WTC11 (cell line): ENCODE results near the gene ACAA1. TPM values are rescaled to one million over a fixed set of nuclear protein-coding genes. Genes with fewer than 3 reads are reported as not detected.
A peak's percentile ranks its signal among the peaks of the same experiment; 100 is the strongest.
"Not testable (repeated sequence)": the region's sequence is repeated elsewhere in the genome, so short reads cannot be mapped to it uniquely, and the experiment has no call there.

Experiments
- ATAC-seq: fragments of 200-7000 bp; cut with Tn5 transposase; 2 replicates; pipeline ENCODE4 v1.10.0; 2021; ENCODE audit warnings: mild to moderate bottlenecking, moderate library complexity
- CTCF ChIA-PET: fragments of 300-600 bp; sonication (Branson Sonifier 250); formaldehyde crosslinking; loops from one replicate; lab custom pipeline; 2021; ENCODE audit warnings: antibody characterized with exemption; lab: Charles Lee
- POLR2A ChIA-PET: fragments of 350-600 bp; sonication (Branson Sonifier 250); formaldehyde crosslinking; loops from one replicate; lab custom pipeline; 2021; ENCODE audit warnings: antibody characterized with exemption; lab: Charles Lee
- DNase-seq: peaks from one replicate; pipeline ENCODE4 v3.0.0; 2021; ENCODE audit warnings: low spot score
- H3K27ac Mint-ChIP-seq: 2 replicates; pipeline ENCODE4 v1.8.0; 2021; ENCODE audit warnings: mixed read lengths
- H3K27me3 Mint-ChIP-seq: 2 replicates; pipeline ENCODE4 v1.8.0; 2021; ENCODE audit warnings: low read depth, mild to moderate bottlenecking, moderate library complexity, mixed read lengths
- H3K36me3 Mint-ChIP-seq: 2 replicates; pipeline ENCODE4 v1.8.0; 2021; ENCODE audit warnings: mixed read lengths
- H3K4me1 Mint-ChIP-seq: 2 replicates; pipeline ENCODE4 v1.8.0; 2022; ENCODE audit warnings: mixed read lengths
- H3K4me3 Mint-ChIP-seq: 2 replicates; pipeline ENCODE4 v1.8.0; 2021; ENCODE audit warnings: mild to moderate bottlenecking, moderate library complexity, mixed read lengths
- H3K9me3 Mint-ChIP-seq: 2 replicates; pipeline ENCODE4 v1.8.0; 2021; ENCODE audit warnings: mixed read lengths
- ESRRA ChIP-seq: sonication (generic); formaldehyde crosslinking; IDR thresholded peaks from 2 replicates; pipeline ENCODE4 v1.8.1; 2022; ENCODE audit warnings: mild to moderate bottlenecking, missing genetic modification reagents, borderline replicate concordance
- GRHL2 ChIP-seq: fragments of 250-450 bp; sonication (Bioruptor Pico); IDR thresholded peaks from 2 replicates; pipeline ENCODE4 v1.8.0; 2022; ENCODE audit warnings: mild to moderate bottlenecking, moderate library complexity; ENCODE audit not compliant: insufficient replicate concordance, severe bottlenecking
- GTF2I ChIP-seq: fragments of 250-450 bp; sonication (Bioruptor Pico); conservative IDR thresholded peaks from 2 replicates; pipeline ENCODE4 v1.4.0; 2021; ENCODE audit warnings: mild to moderate bottlenecking
- HMGA2 ChIP-seq: fragments of 250-450 bp; sonication (Bioruptor Pico); IDR thresholded peaks from 2 replicates; pipeline ENCODE4 v1.4.0; 2021; ENCODE audit warnings: mild to moderate bottlenecking, moderate library complexity
- RELA ChIP-seq: sonication (generic); formaldehyde crosslinking; IDR thresholded peaks from 2 replicates; pipeline ENCODE4 v1.8.1; 2022; ENCODE audit warnings: missing genetic modification reagents, mild to moderate bottlenecking, borderline replicate concordance
- ZNF416 ChIP-seq: fragments of 250-450 bp; sonication (Bioruptor Pico); IDR thresholded peaks from 2 replicates; pipeline ENCODE4 v1.9.0; 2021; ENCODE audit warnings: mild to moderate bottlenecking, inconsistent platforms
- total RNA-seq: library from RNA; stranded (reverse); gene quantifications from 3 replicates; pipeline ENCODE4 v1.2.3, GENCODE V29; 2021
- TF ChIP-seq, protein P1 (sequence below): fragments of 250-450 bp; sonication (Bioruptor Pico); IDR thresholded peaks from 2 replicates; pipeline ENCODE4 v1.9.0; 2021; ENCODE audit warnings: mild to moderate bottlenecking
- TF ChIP-seq, protein P2 (sequence below): sonication (generic); formaldehyde crosslinking; IDR thresholded peaks from 2 replicates; pipeline ENCODE4 v1.8.1; 2023; ENCODE audit warnings: mild to moderate bottlenecking, missing genetic modification reagents, borderline replicate concordance
- TF ChIP-seq, protein P3 (sequence below): sonication (generic); formaldehyde crosslinking; IDR thresholded peaks from 2 replicates; pipeline ENCODE4 v1.8.1; 2023; ENCODE audit warnings: mild to moderate bottlenecking, moderate library complexity, missing genetic modification reagents
- TF ChIP-seq, protein P4 (sequence below): sonication (generic); formaldehyde crosslinking; IDR thresholded peaks from 2 replicates; pipeline ENCODE4 v1.8.1; 2023; ENCODE audit warnings: mild to moderate bottlenecking, missing genetic modification reagents
- TF ChIP-seq, protein P5 (sequence below): sonication (generic); formaldehyde crosslinking; IDR thresholded peaks from 2 replicates; pipeline ENCODE4 v1.8.1; 2022; ENCODE audit warnings: low read depth, mild to moderate bottlenecking, moderate library complexity, missing genetic modification reagents, borderline replicate concordance
- TF ChIP-seq, protein P6 (sequence below): sonication (generic); formaldehyde crosslinking; IDR thresholded peaks from 2 replicates; pipeline ENCODE4 v1.8.0; 2023; ENCODE audit warnings: mild to moderate bottlenecking, missing genetic modification reagents
- TF ChIP-seq, protein P7 (sequence below): fragments of 200-600 bp; IDR thresholded peaks from 2 replicates; pipeline ENCODE4 v1.8.0; 2022; ENCODE audit warnings: antibody characterized with exemption

The ACAA1 gene
- total RNA-seq, 1 experiment from 2014 or later: 46.5 TPM

GRCh38 chr3:38163117-38163840 lies 26.4 kb upstream of the ACAA1 start:
- DNase-seq: no peak

GRCh38 chr3:38160704-38161103 lies 23.8 kb upstream of the ACAA1 start:
- H3K27ac Mint-ChIP-seq, DNase-seq, ATAC-seq, H3K9me3 Mint-ChIP-seq, H3K4me3 Mint-ChIP-seq, POLR2A ChIA-PET, H3K27me3 Mint-ChIP-seq, CTCF ChIA-PET, H3K36me3 Mint-ChIP-seq, H3K4me1 Mint-ChIP-seq: not testable (repeated sequence)

More at GRCh38 chr3:38163117-38163840, 26.4 kb upstream of the ACAA1 start:
- H3K4me3 Mint-ChIP-seq: 0 out of 2 replicates have a peak overlapping the region, but pooled peaks have one; percentile 92
- ATAC-seq: no peak
- ChIA-PET POLR2A (interaction anchor here (1.0 kb wide), 1 partner anchor 26 kb away, joined by 4 read pairs; the partner anchor contains the start of gene ACAA1), CTCF (interaction anchor here (1.1 to 3.6 kb wide), 4 partner anchors 10 to 183 kb away, joined by 4 to 24 read pairs (median 6); partner anchors contain the start of genes ACAA1, MYD88 and XYLB)
- no peaks in the 10 kb centered on the region for H3K9me3 Mint-ChIP-seq
- peaks cover 23% of the 10 kb centered on the region for H3K4me1 Mint-ChIP-seq
- H3K36me3 Mint-ChIP-seq: peaks cover 3% of the 10 kb centered on the region; the same call in 1 of the 2 replicates
- no peaks in the 10 kb centered on the region for H3K27me3 Mint-ChIP-seq
- no peak for TF ChIP-seq RELA (CRISPR knock-in tag)
- TF ChIP-seq, protein P1, sequence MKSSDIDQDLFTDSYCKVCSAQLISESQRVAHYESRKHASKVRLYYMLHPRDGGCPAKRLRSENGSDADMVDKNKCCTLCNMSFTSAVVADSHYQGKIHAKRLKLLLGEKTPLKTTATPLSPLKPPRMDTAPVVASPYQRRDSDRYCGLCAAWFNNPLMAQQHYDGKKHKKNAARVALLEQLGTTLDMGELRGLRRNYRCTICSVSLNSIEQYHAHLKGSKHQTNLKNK (CRISPR knock-in tag): no peak
- TF ChIP-seq, protein P2, sequence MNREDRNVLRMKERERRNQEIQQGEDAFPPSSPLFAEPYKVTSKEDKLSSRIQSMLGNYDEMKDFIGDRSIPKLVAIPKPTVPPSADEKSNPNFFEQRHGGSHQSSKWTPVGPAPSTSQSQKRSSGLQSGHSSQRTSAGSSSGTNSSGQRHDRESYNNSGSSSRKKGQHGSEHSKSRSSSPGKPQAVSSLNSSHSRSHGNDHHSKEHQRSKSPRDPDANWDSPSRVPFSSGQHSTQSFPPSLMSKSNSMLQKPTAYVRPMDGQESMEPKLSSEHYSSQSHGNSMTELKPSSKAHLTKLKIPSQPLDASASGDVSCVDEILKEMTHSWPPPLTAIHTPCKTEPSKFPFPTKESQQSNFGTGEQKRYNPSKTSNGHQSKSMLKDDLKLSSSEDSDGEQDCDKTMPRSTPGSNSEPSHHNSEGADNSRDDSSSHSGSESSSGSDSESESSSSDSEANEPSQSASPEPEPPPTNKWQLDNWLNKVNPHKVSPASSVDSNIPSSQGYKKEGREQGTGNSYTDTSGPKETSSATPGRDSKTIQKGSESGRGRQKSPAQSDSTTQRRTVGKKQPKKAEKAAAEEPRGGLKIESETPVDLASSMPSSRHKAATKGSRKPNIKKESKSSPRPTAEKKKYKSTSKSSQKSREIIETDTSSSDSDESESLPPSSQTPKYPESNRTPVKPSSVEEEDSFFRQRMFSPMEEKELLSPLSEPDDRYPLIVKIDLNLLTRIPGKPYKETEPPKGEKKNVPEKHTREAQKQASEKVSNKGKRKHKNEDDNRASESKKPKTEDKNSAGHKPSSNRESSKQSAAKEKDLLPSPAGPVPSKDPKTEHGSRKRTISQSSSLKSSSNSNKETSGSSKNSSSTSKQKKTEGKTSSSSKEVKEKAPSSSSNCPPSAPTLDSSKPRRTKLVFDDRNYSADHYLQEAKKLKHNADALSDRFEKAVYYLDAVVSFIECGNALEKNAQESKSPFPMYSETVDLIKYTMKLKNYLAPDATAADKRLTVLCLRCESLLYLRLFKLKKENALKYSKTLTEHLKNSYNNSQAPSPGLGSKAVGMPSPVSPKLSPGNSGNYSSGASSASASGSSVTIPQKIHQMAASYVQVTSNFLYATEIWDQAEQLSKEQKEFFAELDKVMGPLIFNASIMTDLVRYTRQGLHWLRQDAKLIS (CRISPR knock-in tag): no peak
- TF ChIP-seq ZNF416 (CRISPR knock-in tag): no peak
- TF ChIP-seq ESRRA (CRISPR knock-in tag): no peak
- TF ChIP-seq, protein P3, sequence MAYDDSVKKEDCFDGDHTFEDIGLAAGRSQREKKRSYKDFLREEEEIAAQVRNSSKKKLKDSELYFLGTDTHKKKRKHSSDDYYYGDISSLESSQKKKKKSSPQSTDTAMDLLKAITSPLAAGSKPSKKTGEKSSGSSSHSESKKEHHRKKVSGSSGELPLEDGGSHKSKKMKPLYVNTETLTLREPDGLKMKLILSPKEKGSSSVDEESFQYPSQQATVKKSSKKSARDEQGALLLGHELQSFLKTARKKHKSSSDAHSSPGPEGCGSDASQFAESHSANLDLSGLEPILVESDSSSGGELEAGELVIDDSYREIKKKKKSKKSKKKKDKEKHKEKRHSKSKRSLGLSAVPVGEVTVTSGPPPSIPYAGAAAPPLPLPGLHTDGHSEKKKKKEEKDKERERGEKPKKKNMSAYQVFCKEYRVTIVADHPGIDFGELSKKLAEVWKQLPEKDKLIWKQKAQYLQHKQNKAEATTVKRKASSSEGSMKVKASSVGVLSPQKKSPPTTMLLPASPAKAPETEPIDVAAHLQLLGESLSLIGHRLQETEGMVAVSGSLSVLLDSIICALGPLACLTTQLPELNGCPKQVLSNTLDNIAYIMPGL (CRISPR knock-in tag): no peak
- TF ChIP-seq, protein P4, sequence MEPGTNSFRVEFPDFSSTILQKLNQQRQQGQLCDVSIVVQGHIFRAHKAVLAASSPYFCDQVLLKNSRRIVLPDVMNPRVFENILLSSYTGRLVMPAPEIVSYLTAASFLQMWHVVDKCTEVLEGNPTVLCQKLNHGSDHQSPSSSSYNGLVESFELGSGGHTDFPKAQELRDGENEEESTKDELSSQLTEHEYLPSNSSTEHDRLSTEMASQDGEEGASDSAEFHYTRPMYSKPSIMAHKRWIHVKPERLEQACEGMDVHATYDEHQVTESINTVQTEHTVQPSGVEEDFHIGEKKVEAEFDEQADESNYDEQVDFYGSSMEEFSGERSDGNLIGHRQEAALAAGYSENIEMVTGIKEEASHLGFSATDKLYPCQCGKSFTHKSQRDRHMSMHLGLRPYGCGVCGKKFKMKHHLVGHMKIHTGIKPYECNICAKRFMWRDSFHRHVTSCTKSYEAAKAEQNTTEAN (CRISPR knock-in tag): no peak
- TF ChIP-seq HMGA2 (CRISPR knock-in tag): no peak
- TF ChIP-seq, protein P5, sequence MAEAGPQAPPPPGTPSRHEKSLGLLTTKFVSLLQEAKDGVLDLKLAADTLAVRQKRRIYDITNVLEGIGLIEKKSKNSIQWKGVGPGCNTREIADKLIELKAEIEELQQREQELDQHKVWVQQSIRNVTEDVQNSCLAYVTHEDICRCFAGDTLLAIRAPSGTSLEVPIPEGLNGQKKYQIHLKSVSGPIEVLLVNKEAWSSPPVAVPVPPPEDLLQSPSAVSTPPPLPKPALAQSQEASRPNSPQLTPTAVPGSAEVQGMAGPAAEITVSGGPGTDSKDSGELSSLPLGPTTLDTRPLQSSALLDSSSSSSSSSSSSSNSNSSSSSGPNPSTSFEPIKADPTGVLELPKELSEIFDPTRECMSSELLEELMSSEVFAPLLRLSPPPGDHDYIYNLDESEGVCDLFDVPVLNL (CRISPR knock-in tag): no peak
- H3K27ac Mint-ChIP-seq: no peak overlapping the region

DNA sequence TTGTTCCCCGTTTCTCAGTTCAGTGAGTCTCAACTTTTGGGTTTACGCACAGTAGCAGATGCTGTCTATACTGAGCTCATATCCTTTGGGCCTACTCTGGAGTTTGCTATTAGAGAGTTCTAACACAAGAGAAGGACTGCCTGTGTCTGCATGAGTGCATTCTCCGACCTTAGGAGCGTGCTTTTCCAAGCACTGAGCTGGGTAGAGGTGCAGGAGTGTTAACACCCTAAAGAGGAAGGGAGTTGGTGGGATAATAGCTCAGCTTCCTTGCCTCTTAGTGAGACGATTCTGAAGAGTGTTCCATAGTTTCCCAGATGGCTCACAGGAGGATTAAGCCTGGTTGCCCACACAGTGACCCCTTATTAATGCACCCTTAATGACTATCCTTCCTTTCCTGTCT lies 21.5 kb upstream of the ACAA1 start:
- Mint-ChIP-seq H3K4me3 (no peak overlapping the region), H3K4me1 (no peaks in the 10 kb centered on the region), H3K27me3 (no peaks in the 10 kb centered on the region; the same call in 1 of the 2 replicates), H3K36me3 (no peaks in the 10 kb centered on the region), H3K27ac (no peak overlapping the region), H3K9me3 (no peaks in the 10 kb centered on the region)
- ChIA-PET POLR2A (interaction anchor here (1.6 kb wide), 1 partner anchor 21 kb away, joined by 4 read pairs; the partner anchor contains the start of gene ACAA1), CTCF (no interaction called here)
- DNase-seq (no peak), ATAC-seq (no peak)
- TF ChIP-seq, protein P6, sequence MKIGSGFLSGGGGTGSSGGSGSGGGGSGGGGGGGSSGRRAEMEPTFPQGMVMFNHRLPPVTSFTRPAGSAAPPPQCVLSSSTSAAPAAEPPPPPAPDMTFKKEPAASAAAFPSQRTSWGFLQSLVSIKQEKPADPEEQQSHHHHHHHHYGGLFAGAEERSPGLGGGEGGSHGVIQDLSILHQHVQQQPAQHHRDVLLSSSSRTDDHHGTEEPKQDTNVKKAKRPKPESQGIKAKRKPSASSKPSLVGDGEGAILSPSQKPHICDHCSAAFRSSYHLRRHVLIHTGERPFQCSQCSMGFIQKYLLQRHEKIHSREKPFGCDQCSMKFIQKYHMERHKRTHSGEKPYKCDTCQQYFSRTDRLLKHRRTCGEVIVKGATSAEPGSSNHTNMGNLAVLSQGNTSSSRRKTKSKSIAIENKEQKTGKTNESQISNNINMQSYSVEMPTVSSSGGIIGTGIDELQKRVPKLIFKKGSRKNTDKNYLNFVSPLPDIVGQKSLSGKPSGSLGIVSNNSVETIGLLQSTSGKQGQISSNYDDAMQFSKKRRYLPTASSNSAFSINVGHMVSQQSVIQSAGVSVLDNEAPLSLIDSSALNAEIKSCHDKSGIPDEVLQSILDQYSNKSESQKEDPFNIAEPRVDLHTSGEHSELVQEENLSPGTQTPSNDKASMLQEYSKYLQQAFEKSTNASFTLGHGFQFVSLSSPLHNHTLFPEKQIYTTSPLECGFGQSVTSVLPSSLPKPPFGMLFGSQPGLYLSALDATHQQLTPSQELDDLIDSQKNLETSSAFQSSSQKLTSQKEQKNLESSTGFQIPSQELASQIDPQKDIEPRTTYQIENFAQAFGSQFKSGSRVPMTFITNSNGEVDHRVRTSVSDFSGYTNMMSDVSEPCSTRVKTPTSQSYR: no peak
- TF ChIP-seq GTF2I (CRISPR knock-in tag): no peak
- no peak for TF ChIP-seq ESRRA (CRISPR knock-in tag)
- TF ChIP-seq GRHL2 (CRISPR knock-in tag): no peak
- TF ChIP-seq, protein P7, sequence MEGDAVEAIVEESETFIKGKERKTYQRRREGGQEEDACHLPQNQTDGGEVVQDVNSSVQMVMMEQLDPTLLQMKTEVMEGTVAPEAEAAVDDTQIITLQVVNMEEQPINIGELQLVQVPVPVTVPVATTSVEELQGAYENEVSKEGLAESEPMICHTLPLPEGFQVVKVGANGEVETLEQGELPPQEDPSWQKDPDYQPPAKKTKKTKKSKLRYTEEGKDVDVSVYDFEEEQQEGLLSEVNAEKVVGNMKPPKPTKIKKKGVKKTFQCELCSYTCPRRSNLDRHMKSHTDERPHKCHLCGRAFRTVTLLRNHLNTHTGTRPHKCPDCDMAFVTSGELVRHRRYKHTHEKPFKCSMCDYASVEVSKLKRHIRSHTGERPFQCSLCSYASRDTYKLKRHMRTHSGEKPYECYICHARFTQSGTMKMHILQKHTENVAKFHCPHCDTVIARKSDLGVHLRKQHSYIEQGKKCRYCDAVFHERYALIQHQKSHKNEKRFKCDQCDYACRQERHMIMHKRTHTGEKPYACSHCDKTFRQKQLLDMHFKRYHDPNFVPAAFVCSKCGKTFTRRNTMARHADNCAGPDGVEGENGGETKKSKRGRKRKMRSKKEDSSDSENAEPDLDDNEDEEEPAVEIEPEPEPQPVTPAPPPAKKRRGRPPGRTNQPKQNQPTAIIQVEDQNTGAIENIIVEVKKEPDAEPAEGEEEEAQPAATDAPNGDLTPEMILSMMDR: no peak
